ENCODE results near the gene PCID2.

- TF ChIP-seq, protein P1, sequence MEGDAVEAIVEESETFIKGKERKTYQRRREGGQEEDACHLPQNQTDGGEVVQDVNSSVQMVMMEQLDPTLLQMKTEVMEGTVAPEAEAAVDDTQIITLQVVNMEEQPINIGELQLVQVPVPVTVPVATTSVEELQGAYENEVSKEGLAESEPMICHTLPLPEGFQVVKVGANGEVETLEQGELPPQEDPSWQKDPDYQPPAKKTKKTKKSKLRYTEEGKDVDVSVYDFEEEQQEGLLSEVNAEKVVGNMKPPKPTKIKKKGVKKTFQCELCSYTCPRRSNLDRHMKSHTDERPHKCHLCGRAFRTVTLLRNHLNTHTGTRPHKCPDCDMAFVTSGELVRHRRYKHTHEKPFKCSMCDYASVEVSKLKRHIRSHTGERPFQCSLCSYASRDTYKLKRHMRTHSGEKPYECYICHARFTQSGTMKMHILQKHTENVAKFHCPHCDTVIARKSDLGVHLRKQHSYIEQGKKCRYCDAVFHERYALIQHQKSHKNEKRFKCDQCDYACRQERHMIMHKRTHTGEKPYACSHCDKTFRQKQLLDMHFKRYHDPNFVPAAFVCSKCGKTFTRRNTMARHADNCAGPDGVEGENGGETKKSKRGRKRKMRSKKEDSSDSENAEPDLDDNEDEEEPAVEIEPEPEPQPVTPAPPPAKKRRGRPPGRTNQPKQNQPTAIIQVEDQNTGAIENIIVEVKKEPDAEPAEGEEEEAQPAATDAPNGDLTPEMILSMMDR (IDR thresholded peaks at IDR 0.05): no peak
- no peak for TF ChIP-seq POLR2A (IDR thresholded peaks at IDR 0.05)
These were observed 51.1 kb downstream of the PCID2 start for GRCh38 chr13:113157206-113157928.

Measured in Peyer's patch (tissue), 4 donors.